GM12874 (cell line): ENCODE results near the gene AADAT.

Experiments
- CTCF ChIP-seq: IDR thresholded peaks from 2 replicates; pipeline ENCODE4 v1.5.1; 2011; ENCODE audit warnings: low read depth, mild to moderate bottlenecking, control low read depth, low read length, moderate library complexity; ENCODE audit not compliant: insufficient read depth

Gene AADAT

GRCh38 chr4:170025523-170026252, 64.1 kb downstream of the AADAT start:
- TF ChIP-seq CTCF: no peak

- TF ChIP-seq CTCF: no peak
These were observed 67.5 kb downstream of the AADAT start for GRCh38 chr4:170022211-170022610.

- no peak for TF ChIP-seq CTCF
These were observed 72.5 kb downstream of the AADAT start for GRCh38 chr4:170017252-170017651.

- TF ChIP-seq CTCF: no peak
These were observed 74.5 kb downstream of the AADAT start for GRCh38 chr4:170015285-170015684.

GRCh38 chr4:170014359-170015011, 75.3 kb downstream of the AADAT start:
- TF ChIP-seq CTCF: no peak

- no peak for TF ChIP-seq CTCF
These were observed 77.2 kb downstream of the AADAT start for GRCh38 chr4:170012629-170012958.

GRCh38 chr4:170011921-170012628, 77.7 kb downstream of the AADAT start:
- TF ChIP-seq CTCF: no peak
